Neural cell (in vitro differentiated cells): Measurements from ENCODE around the gene LYPD6B.

ENCODE experiments used
- CTCF ChIP-seq: fragments of 450-650 bp; IDR thresholded peaks from 2 replicates; pipeline ENCODE4 v1.5.1; 2014; ENCODE audit warnings: antibody characterized with exemption, mild to moderate bottlenecking, moderate library complexity; ENCODE audit not compliant: poor library complexity, severe bottlenecking
- EP300 ChIP-seq: fragments of 450-650 bp; conservative IDR thresholded peaks from 2 replicates; pipeline ENCODE4 v1.6.1; 2014; ENCODE audit warnings: antibody characterized with exemption, mild to moderate bottlenecking, moderate library complexity; ENCODE audit not compliant: poor library complexity, severe bottlenecking
- EZH2 ChIP-seq: fragments of 200-600, 300-800 bp; shearing (Covaris generic), sonication (generic); IDR thresholded peaks from 2 replicates; pipeline ENCODE4 v1.6.1; 2014; ENCODE audit warnings: antibody characterized with exemption, low read length, borderline replicate concordance, mild to moderate bottlenecking; ENCODE audit not compliant: insufficient read depth, poor library complexity, severe bottlenecking
- MXI1 ChIP-seq: fragments of 450-650 bp; conservative IDR thresholded peaks from 2 replicates; pipeline ENCODE4 v1.6.1; 2014; ENCODE audit warnings: antibody characterized with exemption, mild to moderate bottlenecking; ENCODE audit not compliant: poor library complexity, severe bottlenecking
- POLR2AphosphoS5 ChIP-seq: IDR thresholded peaks from 2 replicates; pipeline ENCODE4 v1.6.1; 2012
- RAD21 ChIP-seq: fragments of 450-650 bp; conservative IDR thresholded peaks from 2 replicates; pipeline ENCODE4 v1.6.1; 2014; ENCODE audit warnings: antibody characterized with exemption, mild to moderate bottlenecking, moderate library complexity
- REST ChIP-seq: IDR thresholded peaks from 2 replicates; pipeline ENCODE4 v1.6.1; 2012; ENCODE audit warnings: borderline replicate concordance
- SMC3 ChIP-seq: fragments of 450-650 bp; conservative IDR thresholded peaks from 2 replicates; pipeline ENCODE4 v1.6.1; 2014; ENCODE audit warnings: antibody characterized with exemption, mild to moderate bottlenecking, moderate library complexity; ENCODE audit not compliant: poor library complexity
- TAF1 ChIP-seq: IDR thresholded peaks from 2 replicates; pipeline ENCODE4 v1.6.1; 2012; ENCODE audit warnings: low read depth

- TF ChIP-seq EZH2 (no peak), MXI1 (no peak), CTCF (no peak), EP300 (no peak), SMC3 (no peak), TAF1 (no peak), POLR2AphosphoS5 (no peak), REST (no peak), RAD21 (no peak)
Measured at GRCh38 chr2:149122516-149122915, 84.0 kb downstream of the LYPD6B start.
